ENCODE data around the gene ARFIP1. TPM values are rescaled to one million over a fixed set of nuclear protein-coding genes. Genes with fewer than 3 reads are reported as not detected.

The ARFIP1 gene
- total RNA-seq, 1 experiment from 2014 or later, result 26.7 TPM

DNA sequence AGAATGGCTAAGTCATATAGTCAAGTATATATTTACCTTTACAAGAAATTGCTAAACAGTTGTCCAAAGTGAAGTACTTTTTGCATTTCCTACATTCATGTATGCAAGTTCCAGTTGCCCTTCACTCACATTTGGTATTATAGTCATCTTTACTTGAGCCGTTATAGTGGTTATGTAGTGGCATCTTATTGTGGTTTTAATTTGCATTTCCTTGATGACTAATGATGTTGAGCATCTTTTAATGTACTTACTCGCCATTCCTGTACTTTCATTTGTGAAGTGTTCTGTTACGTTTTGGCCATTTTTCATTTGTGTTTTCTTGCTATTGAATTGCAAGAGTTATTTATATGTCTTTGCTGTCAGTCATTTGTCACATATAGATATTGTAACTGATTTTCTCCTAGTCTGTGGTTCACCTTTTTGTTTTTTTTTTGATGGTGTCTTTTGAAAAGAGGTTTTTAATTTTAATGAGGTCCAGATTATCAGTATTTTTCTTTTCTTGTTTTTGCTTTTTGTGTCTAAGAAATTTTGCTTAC, 27.6 kb downstream of the ARFIP1 start:
- H3K36me3 Mint-ChIP-seq (ENCODE audit: insufficient read depth, unreplicated experiment), result peaks cover 6% of the 10 kb centered on the region
- ChIA-PET CTCF (no interaction called here), POLR2A (no interaction called here)
- H3K4me3 Mint-ChIP-seq (ENCODE audit: unreplicated experiment), result no peak overlapping the region
- TF ChIP-seq, protein P1, sequence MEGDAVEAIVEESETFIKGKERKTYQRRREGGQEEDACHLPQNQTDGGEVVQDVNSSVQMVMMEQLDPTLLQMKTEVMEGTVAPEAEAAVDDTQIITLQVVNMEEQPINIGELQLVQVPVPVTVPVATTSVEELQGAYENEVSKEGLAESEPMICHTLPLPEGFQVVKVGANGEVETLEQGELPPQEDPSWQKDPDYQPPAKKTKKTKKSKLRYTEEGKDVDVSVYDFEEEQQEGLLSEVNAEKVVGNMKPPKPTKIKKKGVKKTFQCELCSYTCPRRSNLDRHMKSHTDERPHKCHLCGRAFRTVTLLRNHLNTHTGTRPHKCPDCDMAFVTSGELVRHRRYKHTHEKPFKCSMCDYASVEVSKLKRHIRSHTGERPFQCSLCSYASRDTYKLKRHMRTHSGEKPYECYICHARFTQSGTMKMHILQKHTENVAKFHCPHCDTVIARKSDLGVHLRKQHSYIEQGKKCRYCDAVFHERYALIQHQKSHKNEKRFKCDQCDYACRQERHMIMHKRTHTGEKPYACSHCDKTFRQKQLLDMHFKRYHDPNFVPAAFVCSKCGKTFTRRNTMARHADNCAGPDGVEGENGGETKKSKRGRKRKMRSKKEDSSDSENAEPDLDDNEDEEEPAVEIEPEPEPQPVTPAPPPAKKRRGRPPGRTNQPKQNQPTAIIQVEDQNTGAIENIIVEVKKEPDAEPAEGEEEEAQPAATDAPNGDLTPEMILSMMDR (IDR thresholded peaks at IDR 0.05; ENCODE audit: unreplicated experiment), result no peak
- DNase-seq (ENCODE audit: unreplicated experiment), result peak; percentile 21
- BruUV-seq (replicated peaks), result no TSS peak
- no peak overlapping the region for H3K27ac Mint-ChIP-seq (ENCODE audit: low read depth, unreplicated experiment)
- intact Hi-C loops (cut with micrococcal nuclease), result no loop called here
- H3K4me1 Mint-ChIP-seq (ENCODE audit: insufficient read depth, unreplicated experiment), result peaks cover 5% of the 10 kb centered on the region
- H3K27me3 Mint-ChIP-seq (ENCODE audit: insufficient read depth, unreplicated experiment), result no peaks in the 10 kb centered on the region
- no peaks in the 10 kb centered on the region for H3K9me3 Mint-ChIP-seq (ENCODE audit: unreplicated experiment)

DNA sequence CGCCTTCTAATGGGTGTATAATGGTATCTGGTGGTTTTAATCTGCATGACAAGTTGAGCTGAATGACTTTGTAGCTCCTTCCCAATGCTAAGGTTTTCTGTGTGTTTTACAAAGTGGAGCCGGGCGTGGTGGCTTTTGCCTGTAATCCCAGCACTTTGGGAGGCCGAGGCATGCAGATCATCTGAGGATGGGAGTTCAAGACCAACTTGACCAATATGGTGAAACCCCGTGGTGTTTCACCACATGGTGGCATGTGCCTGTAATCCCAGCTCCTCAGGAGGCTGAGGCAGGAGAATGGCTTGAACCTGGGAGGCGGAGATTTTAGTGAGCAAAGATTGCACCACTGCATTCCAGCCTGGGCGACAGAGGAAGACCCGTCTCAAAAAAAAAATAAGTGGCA, 28.9 kb downstream of the ARFIP1 start:
- Mint-ChIP-seq H3K4me3 (ENCODE audit: unreplicated experiment) (no peak overlapping the region), H3K27me3 (ENCODE audit: insufficient read depth, unreplicated experiment) (no peaks in the 10 kb centered on the region), H3K9me3 (ENCODE audit: unreplicated experiment) (no peaks in the 10 kb centered on the region), H3K36me3 (ENCODE audit: insufficient read depth, unreplicated experiment) (peaks cover 6% of the 10 kb centered on the region), H3K27ac (ENCODE audit: low read depth, unreplicated experiment) (no peak overlapping the region), H3K4me1 (ENCODE audit: insufficient read depth, unreplicated experiment) (peaks cover 5% of the 10 kb centered on the region)
- TF ChIP-seq, protein P1 (IDR thresholded peaks at IDR 0.05; ENCODE audit: unreplicated experiment), result no peak
- DNase-seq (ENCODE audit: unreplicated experiment), result no peak
- ChIA-PET CTCF (interaction anchor here (0.7 kb wide), 1 partner anchor 9 kb away, joined by 3 read pairs; no protein-coding TSS in a partner anchor), POLR2A (interaction anchor here (0.6 to 1.2 kb wide), 3 partner anchors 8 to 29 kb away, joined by 3 read pairs; partner anchors contain the start of gene ARFIP1)
- intact Hi-C loops (cut with micrococcal nuclease), result no loop called here
- BruUV-seq (replicated peaks), result no TSS peak

DNA sequence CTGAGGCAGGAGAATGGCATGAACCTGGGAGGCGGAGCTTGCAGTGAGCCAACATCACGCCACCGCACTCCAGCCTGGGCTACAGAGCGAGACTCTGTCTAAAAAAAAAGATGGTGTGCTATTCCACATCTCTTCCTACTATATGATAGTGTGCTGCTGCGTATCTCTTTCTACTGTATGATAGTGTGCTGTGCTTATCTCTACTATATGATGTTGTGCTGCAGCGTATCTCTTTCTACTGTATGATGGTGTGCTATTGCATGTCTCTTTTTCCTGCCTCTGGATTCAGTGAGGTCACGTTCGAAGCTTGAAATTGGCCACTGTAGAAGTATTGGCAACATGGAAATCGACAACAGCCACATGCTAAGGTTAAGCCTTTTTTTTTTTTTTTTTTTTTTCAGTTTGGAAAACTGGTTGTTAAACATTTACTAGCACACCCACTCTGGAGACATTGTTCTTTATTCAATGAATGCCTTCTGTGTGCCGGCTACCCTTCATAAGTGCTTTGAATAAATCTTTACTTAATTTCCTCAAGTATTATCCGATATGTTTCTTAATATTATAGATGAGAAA, 31.0 kb downstream of the ARFIP1 start:
- ChIA-PET POLR2A (no interaction called here), CTCF (no interaction called here)
- no TSS peak for BruUV-seq (replicated peaks)
- Mint-ChIP-seq H3K4me3 (ENCODE audit: unreplicated experiment) (no peak overlapping the region), H3K27me3 (ENCODE audit: insufficient read depth, unreplicated experiment) (no peaks in the 10 kb centered on the region), H3K4me1 (ENCODE audit: insufficient read depth, unreplicated experiment) (peaks cover 11% of the 10 kb centered on the region), H3K27ac (ENCODE audit: low read depth, unreplicated experiment) (no peak overlapping the region), H3K36me3 (ENCODE audit: insufficient read depth, unreplicated experiment) (peaks cover 5% of the 10 kb centered on the region), H3K9me3 (ENCODE audit: unreplicated experiment) (no peaks in the 10 kb centered on the region)
- intact Hi-C loops (cut with micrococcal nuclease), result no loop called here
- TF ChIP-seq, protein P1 (IDR thresholded peaks at IDR 0.05; ENCODE audit: unreplicated experiment), result no peak
- no peak for DNase-seq (ENCODE audit: unreplicated experiment)

DNA sequence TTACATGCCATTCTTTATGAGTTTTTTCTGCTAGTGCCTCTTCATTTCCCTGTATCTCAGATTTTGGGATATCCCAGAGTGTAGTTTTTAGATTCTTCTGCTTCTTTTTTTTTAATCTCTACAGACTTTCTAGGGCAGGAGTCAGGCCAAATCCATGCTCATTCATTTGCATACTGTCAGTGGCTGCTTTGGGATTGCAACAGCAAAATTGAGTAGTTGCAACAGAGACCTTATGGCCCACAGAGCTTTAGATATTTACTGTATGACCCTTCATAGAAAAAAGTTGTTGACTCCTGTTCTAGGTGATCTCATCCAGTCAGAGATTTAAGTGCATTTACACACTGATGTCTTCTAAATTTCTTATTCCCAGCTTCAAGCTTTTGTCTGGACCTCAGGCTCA, 35.3 kb downstream of the ARFIP1 start:
- H3K4me1 Mint-ChIP-seq (ENCODE audit: insufficient read depth, unreplicated experiment), result peaks cover 5% of the 10 kb centered on the region

More for the DNA sequence above, 35.3 kb downstream of the ARFIP1 start:
- TF ChIP-seq, protein P1 (IDR thresholded peaks at IDR 0.05; ENCODE audit: unreplicated experiment), result no peak
- H3K36me3 Mint-ChIP-seq (ENCODE audit: insufficient read depth, unreplicated experiment), result no peaks in the 10 kb centered on the region
- BruUV-seq (replicated peaks), result no TSS peak
- intact Hi-C loops (cut with micrococcal nuclease), result no loop called here
- ChIA-PET CTCF (interaction anchor here (0.6 to 1.1 kb wide), 2 partner anchors 9 to 313 kb away, joined by 3 read pairs; no protein-coding TSS in a partner anchor), POLR2A (interaction anchor here (0.6 kb wide), 1 partner anchor 482 kb away, joined by 3 read pairs; no protein-coding TSS in a partner anchor)
- no peak overlapping the region for H3K27ac Mint-ChIP-seq (ENCODE audit: low read depth, unreplicated experiment)
- peak; percentile 10 for DNase-seq (ENCODE audit: unreplicated experiment)
- no peaks in the 10 kb centered on the region for H3K27me3 Mint-ChIP-seq (ENCODE audit: insufficient read depth, unreplicated experiment)
- peaks cover 7% of the 10 kb centered on the region for H3K9me3 Mint-ChIP-seq (ENCODE audit: unreplicated experiment)
- no peak overlapping the region for H3K4me3 Mint-ChIP-seq (ENCODE audit: unreplicated experiment)
